SK-N-MC (cell line): ENCODE results near the gene A3GALT2.

Experiments used
- EZH2 ChIP-seq: fragments of 200-600 bp; sonication (generic); IDR thresholded peaks from one replicate; pipeline ENCODE4 v1.6.1; 2017; ENCODE audit warnings: antibody characterized with exemption
- POLR2AphosphoS5 ChIP-seq: IDR thresholded peaks from 2 replicates; pipeline ENCODE4 v1.6.1; 2012; ENCODE audit warnings: mild to moderate bottlenecking, low read depth, low read length, borderline replicate concordance

- TF ChIP-seq EZH2 = no peak
- TF ChIP-seq POLR2AphosphoS5 = no peak
Observed at GRCh38 chr1:33287317-33287716, 33.6 kb downstream of the A3GALT2 start.
